HepG2 (cell line): ENCODE measurements around the gene IL1RAPL1. TPM values are rescaled to one million over a fixed set of nuclear protein-coding genes. Genes with fewer than 3 reads are reported as not detected.

Experiments used
- ATAC-seq: fragments of 200-7000 bp; cut with Tn5 transposase; 3 replicates; pipeline ENCODE4 v1.9.1; 2020; ENCODE audit warnings: mild to moderate bottlenecking, moderate library complexity
- BruUV-seq: library from RNA; stranded (reverse); fragments of 400-500 nt; replicated peaks from 2 replicates; lab custom pipeline; 2021; lab: Mats Ljungman, UMichigan
- CTCF ChIA-PET: fragments of 300-600 bp; formaldehyde crosslinking; extraction: SDS; loops from one replicate; lab custom pipeline; 2021; ENCODE audit warnings: low total read pairs, inconsistent platforms, low intra/inter-chr PET ratio; lab: Yijun Ruan, JAX
- POLR2A ChIA-PET: fragments of 350-600 bp; sonication (Branson Sonifier 250); formaldehyde crosslinking; loops from one replicate; lab custom pipeline; 2020; ENCODE audit warnings: antibody characterized with exemption, inconsistent platforms; lab: Yijun Ruan, JAX
- DNase-seq: peaks from one replicate; pipeline ENCODE4 v3.0.0-alpha.2; 2015; ENCODE audit warnings: low spot score
- FAIRE-seq: peaks from 3 replicates; lab custom pipeline; 2011; peaks lifted over from hg19 to GRCh38; lab: Jason Lieb, UNC
- H2AFZ ChIP-seq: one replicate; pipeline ENCODE4 v1.6.1; 2011; ENCODE audit warnings: low read length, inconsistent platforms
- H3K27ac ChIP-seq: fragments of 300-600 bp; 3 replicates; pipeline ENCODE4 v1.8.0; 2011; ENCODE audit warnings: mixed run types, mild to moderate bottlenecking, mixed read lengths, low read length, inconsistent platforms; ENCODE audit not compliant: insufficient read depth; ENCODE audit errors: extremely low read length
- H3K27me3 ChIP-seq, 2 experiments: fragments of 200-600 bp in 1 of 2; 2 replicates in 1 of 2; 3 replicates in 1 of 2; pipeline versions ENCODE4 v1.6.0 to v1.8.0; 2011; ENCODE audit warnings: low read length in 2 of 2, mild to moderate bottlenecking in 2 of 2, moderate library complexity in 2 of 2, inconsistent platforms in 1 of 2; ENCODE audit not compliant: insufficient read depth in 2 of 2, control insufficient read depth in 1 of 2
- H3K36me3 ChIP-seq, 2 experiments: fragments of 200-600 bp in 1 of 2; replicated peaks in 1 of 2; 2 replicates in 1 of 2; 3 replicates in 1 of 2; pipeline versions ENCODE4 v1.5.1 to v1.8.0; 2011; ENCODE audit warnings: low read length in 2 of 2, inconsistent platforms in 1 of 2; ENCODE audit not compliant: insufficient read depth in 2 of 2, control insufficient read depth in 1 of 2
- H3K4me1 ChIP-seq: 2 replicates; pipeline ENCODE4 v1.5.1; 2012; ENCODE audit warnings: low read length, inconsistent platforms; ENCODE audit not compliant: insufficient read depth
- H3K4me2 ChIP-seq: 2 replicates; pipeline ENCODE4 v1.6.0; 2011; ENCODE audit warnings: low read depth, low read length, inconsistent platforms
- H3K4me3 ChIP-seq, 3 experiments: fragments of 200-600 bp in 1 of 3; sonication (generic), shearing (Covaris generic) in 1 of 3; replicated peaks in 1 of 3; 2 replicates each; pipeline ENCODE4 v1.5.1; 2011 to 2016; ENCODE audit warnings: low read length in 3 of 3, inconsistent platforms in 2 of 3, low read depth in 2 of 3, mild to moderate bottlenecking in 2 of 3, control low read depth in 1 of 3, mixed read lengths in 1 of 3; ENCODE audit not compliant: insufficient read depth in 1 of 3
- H3K79me2 ChIP-seq: one replicate; pipeline ENCODE4 v1.6.1; 2011; ENCODE audit warnings: low read length, inconsistent platforms; ENCODE audit not compliant: insufficient read depth
- H3K9ac ChIP-seq: 2 replicates; pipeline ENCODE4 v1.6.0; 2011; ENCODE audit warnings: mild to moderate bottlenecking, low read depth, low read length, inconsistent platforms; ENCODE audit not compliant: insufficient read depth
- H3K9me3 ChIP-seq: 2 replicates; pipeline ENCODE4 v1.5.1; 2012; ENCODE audit warnings: mild to moderate bottlenecking, low read length
- H4K20me1 ChIP-seq: 2 replicates; pipeline ENCODE4 v1.6.0; 2011; ENCODE audit warnings: inconsistent platforms, mild to moderate bottlenecking, low read length, moderate library complexity; ENCODE audit not compliant: insufficient read depth
- NR2F1 ChIP-seq, 2 experiments: fragments of 450-650 bp in 1 of 2; formaldehyde crosslinking in 1 of 2; IDR thresholded peaks; 2 replicates each; pipeline versions ENCODE4 v1.5.0 to v1.6.1; 2016 to 2020; ENCODE audit warnings: mild to moderate bottlenecking in 1 of 2, missing compliant biosample characterization in 1 of 2, missing genetic modification reagents in 1 of 2, moderate library complexity in 1 of 2
- WGBS: methylation state at CpG from one replicate; pipeline ENCODE4 v1.1.6; 2017; ENCODE audit warnings: low lambda C conversion rate; 5-methylcytosine and 5-hydroxymethylcytosine counted together
- in situ Hi-C: cut with HindIII; loops from 2 replicates; pipeline ENCODE4 v1.10.0; 2017; ENCODE audit warnings: low pct_unique_long_range_greater_than_20kb; ENCODE audit not compliant: extremely low pct_ligation_motif_present
- intact Hi-C: fragments of 100-400 bp; cut with micrococcal nuclease; formaldehyde crosslinking; loops from one replicate; pipeline ENCODE4 v1.10.0; 2022; ENCODE audit not compliant: unreplicated experiment
- polyA plus RNA-seq, 8 experiments: library from polyadenylated mRNA; depleted of rRNA in 3 of 8; stranded (reverse) in 7 of 8; unstranded in 1 of 8; fragments of >200 nt; fragmentation: Illumina TruSeq in 4 of 8; extraction: Trizol in 4 of 8; gene quantifications; 2 replicates each; pipeline versions ENCODE4 v1.2.1 to v1.2.3, GENCODE V29; 2011 to 2016; ENCODE audit warnings: low read depth in 4 of 8, missing spikeins in 1 of 8, mixed read lengths in 1 of 8; ENCODE audit not compliant: insufficient read depth in 1 of 8
- total RNA-seq, 5 experiments: library from RNA; depleted of rRNA; stranded (reverse); fragments of >200 nt; fragmentation: Illumina TruSeq; extraction: Trizol; gene quantifications; 2 replicates each; pipeline ENCODE4 v1.2.3, GENCODE V29; 2016; ENCODE audit warnings: low read depth in 1 of 5
- TF ChIP-seq, protein P1 (sequence below): sonication (generic); formaldehyde crosslinking; IDR thresholded peaks from 2 replicates; pipeline ENCODE4 v1.8.0; 2022; ENCODE audit warnings: low read depth, missing genetic modification reagents
- TF ChIP-seq, protein P2 (sequence below): sonication (generic); formaldehyde crosslinking; IDR thresholded peaks from 2 replicates; pipeline ENCODE4 v1.4.0; 2020; ENCODE audit warnings: mild to moderate bottlenecking, missing genetic modification reagents

IL1RAPL1 gene
- total and polyA plus RNA-seq, 2 of the 13 experiments (the other 11 are each of a cell fraction or from before 2014, with no cell fraction given), result 0.04 TPM; not detected in 1

DNA sequence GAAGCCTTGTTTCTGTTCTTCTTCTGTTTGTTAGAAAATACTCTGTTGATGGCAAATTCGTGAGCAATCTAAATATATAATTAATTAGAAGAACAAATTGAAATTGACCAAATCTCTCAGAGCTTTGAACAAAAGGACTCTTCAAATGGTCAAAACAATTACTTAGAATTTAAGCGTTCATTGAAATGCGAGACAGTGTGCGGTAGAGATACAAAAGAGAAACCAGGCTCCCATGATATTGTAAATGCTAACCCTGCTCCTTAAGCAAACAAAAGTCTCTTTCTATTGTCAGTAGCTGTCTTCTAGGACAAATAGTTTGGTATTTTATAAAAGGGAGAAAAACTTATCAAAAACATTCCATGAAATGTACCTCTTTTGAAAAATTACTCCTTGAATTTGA lies 1174.8 kb downstream of the IL1RAPL1 start:
- H3K79me2 ChIP-seq, result no peaks in the 10 kb centered on the region
- TF ChIP-seq NR2F1 (CRISPR knock-in tag; IDR thresholded peaks at IDR 0.05), result no peak
- in situ Hi-C loops, result no loop called here
- intact Hi-C loops, result no loop called here
- POLR2A ChIA-PET, result no interaction called here
- no peaks in the 10 kb centered on the region for H4K20me1 ChIP-seq
- H2AFZ ChIP-seq, result no peak overlapping the region
- no peak overlapping the region for H3K4me3 ChIP-seq
- no peaks in the 10 kb centered on the region for H3K27me3 ChIP-seq
- no peak for DNase-seq
- no peak overlapping the region for H3K9ac ChIP-seq
- no peak overlapping the region for H3K4me2 ChIP-seq
- 71% methylated on average over 4 of the region's 4 CpGs for WGBS
- FAIRE-seq, result no peak
- H3K27ac ChIP-seq, result no peak overlapping the region
- no peaks in the 10 kb centered on the region for H3K9me3 ChIP-seq
- no peak for ATAC-seq
- BruUV-seq, result no TSS peak
- H3K36me3 ChIP-seq, result no peaks in the 10 kb centered on the region
- CTCF ChIA-PET, result no interaction called here
- H3K4me1 ChIP-seq, result no peaks in the 10 kb centered on the region

DNA sequence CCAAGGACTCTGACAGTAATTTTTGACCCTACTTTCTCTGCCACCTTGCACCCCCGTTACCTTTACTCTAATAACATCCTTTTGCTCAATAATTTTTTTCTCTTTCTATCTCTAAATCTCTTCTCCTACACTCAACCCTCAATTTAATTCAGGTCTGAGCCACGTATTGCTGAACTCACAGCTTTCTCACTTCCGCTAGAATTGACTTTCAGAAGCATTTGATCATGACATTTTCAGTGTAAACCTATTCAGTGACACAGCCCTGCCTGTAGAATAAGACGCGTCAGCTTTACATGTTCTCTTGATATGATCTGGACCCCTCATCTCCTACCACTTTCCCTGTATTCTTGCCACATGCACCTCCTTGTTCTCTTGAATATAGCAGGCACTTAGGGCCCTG lies 1188.6 kb downstream of the IL1RAPL1 start:
- no peak for ATAC-seq
- TF ChIP-seq, protein P1, sequence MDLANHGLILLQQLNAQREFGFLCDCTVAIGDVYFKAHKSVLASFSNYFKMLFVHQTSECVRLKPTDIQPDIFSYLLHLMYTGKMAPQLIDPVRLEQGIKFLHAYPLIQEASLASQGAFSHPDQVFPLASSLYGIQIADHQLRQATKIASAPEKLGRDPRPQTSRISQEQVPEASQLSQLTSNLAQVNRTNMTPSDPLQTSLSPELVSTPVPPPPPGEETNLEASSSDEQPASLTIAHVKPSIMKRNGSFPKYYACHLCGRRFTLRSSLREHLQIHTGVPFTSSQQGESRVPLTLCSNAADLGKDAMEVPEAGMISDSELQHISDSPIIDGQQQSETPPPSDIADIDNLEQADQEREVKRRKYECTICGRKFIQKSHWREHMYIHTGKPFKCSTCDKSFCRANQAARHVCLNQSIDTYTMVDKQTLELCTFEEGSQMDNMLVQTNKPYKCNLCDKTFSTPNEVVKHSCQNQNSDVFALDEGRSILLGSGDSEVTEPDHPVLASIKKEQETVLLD (CRISPR knock-in tag), result no peak
- TF ChIP-seq, protein P2, sequence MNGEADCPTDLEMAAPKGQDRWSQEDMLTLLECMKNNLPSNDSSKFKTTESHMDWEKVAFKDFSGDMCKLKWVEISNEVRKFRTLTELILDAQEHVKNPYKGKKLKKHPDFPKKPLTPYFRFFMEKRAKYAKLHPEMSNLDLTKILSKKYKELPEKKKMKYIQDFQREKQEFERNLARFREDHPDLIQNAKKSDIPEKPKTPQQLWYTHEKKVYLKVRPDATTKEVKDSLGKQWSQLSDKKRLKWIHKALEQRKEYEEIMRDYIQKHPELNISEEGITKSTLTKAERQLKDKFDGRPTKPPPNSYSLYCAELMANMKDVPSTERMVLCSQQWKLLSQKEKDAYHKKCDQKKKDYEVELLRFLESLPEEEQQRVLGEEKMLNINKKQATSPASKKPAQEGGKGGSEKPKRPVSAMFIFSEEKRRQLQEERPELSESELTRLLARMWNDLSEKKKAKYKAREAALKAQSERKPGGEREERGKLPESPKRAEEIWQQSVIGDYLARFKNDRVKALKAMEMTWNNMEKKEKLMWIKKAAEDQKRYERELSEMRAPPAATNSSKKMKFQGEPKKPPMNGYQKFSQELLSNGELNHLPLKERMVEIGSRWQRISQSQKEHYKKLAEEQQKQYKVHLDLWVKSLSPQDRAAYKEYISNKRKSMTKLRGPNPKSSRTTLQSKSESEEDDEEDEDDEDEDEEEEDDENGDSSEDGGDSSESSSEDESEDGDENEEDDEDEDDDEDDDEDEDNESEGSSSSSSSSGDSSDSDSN, result no peak
- Histone ChIP-seq H3K36me3 (no peaks in the 10 kb centered on the region), H3K27me3 (no peaks in the 10 kb centered on the region), H3K4me2 (no peak overlapping the region), H4K20me1 (no peaks in the 10 kb centered on the region), H3K4me1 (no peaks in the 10 kb centered on the region), H3K4me3 (no peak overlapping the region), H3K27ac (no peak overlapping the region), H2AFZ (no peak overlapping the region), H3K9ac (no peak overlapping the region), H3K9me3 (no peaks in the 10 kb centered on the region), H3K79me2 (no peaks in the 10 kb centered on the region)
- DNase-seq, result no peak
- ChIA-PET POLR2A (no interaction called here), CTCF (no interaction called here)
- in situ Hi-C loops, result no loop called here
- FAIRE-seq, result no peak
- 3% methylated on average over 5 of the region's 5 CpGs for WGBS
- BruUV-seq, result no TSS peak
- intact Hi-C loops, result no loop called here
